ENCODE data around the gene P3H4.
A peak's percentile ranks its signal among the peaks of the same experiment; 100 is the strongest.

Gene P3H4

GRCh38 chr17:41822216-41823140 lies 10.7 kb upstream of the P3H4 start:
- DNase-seq (ENCODE audit: low spot score) = no peak

- DNase-seq (ENCODE audit: low spot score) = no peak
Observed at GRCh38 chr17:41821776-41822175, 10.0 kb upstream of the P3H4 start.

- DNase-seq (ENCODE audit: low spot score) = no peak
Observed at GRCh38 chr17:41818024-41818423, 6.3 kb upstream of the P3H4 start.

- DNase-seq (ENCODE audit: low spot score) = no peak
Observed at GRCh38 chr17:41816637-41817320, 5.0 kb upstream of the P3H4 start.

GRCh38 chr17:41814195-41814594 lies 2.4 kb upstream of the P3H4 start:
- DNase-seq (ENCODE audit: low spot score) = peak; percentile 51

GRCh38 chr17:41813699-41814124 lies 2.0 kb upstream of the P3H4 start:
- DNase-seq (ENCODE audit: low spot score) = peak; percentile 42

GRCh38 chr17:41813152-41813680 lies 1.5 kb upstream of the P3H4 start:
- peak; percentile 27 for DNase-seq (ENCODE audit: low spot score)

- peak; percentile 88 for DNase-seq (ENCODE audit: low spot score)
Observed at GRCh38 chr17:41812381-41813151, 817 bp upstream of the P3H4 start, which contains the start of gene FKBP10. Gene FKBP10, plus strand, starts transcription at chr17:41813004. Its CDS starts 31 bp downstream, at chr17:41813035.

- peak; percentile 19 for DNase-seq (ENCODE audit: low spot score)
Observed at GRCh38 chr17:41810659-41811548, 845 bp downstream of the P3H4 start.

GRCh38 chr17:41806685-41807445 lies 4.9 kb downstream of the P3H4 start:
- no peak for DNase-seq (ENCODE audit: low spot score)

GRCh38 chr17:41803049-41804020 lies 8.4 kb downstream of the P3H4 start:
- DNase-seq (ENCODE audit: low spot score) = no peak

- peak; percentile 71 for DNase-seq (ENCODE audit: low spot score)
Observed at GRCh38 chr17:41801374-41802271, 10.1 kb downstream of the P3H4 start.

GRCh38 chr17:41800601-41801373 lies 11.0 kb downstream of the P3H4 start:
- no peak for DNase-seq (ENCODE audit: low spot score)

- no peak for DNase-seq (ENCODE audit: low spot score)
Observed at GRCh38 chr17:41799366-41799765, 12.4 kb downstream of the P3H4 start.

- DNase-seq (ENCODE audit: low spot score) = no peak
Observed at GRCh38 chr17:41797377-41797776, 14.4 kb downstream of the P3H4 start.

GRCh38 chr17:41796121-41796895 lies 15.4 kb downstream of the P3H4 start:
- DNase-seq (ENCODE audit: low spot score) = no peak
